Measurements from ENCODE around the gene MICALL1.
"Not testable (repeated sequence)": the region's sequence is repeated elsewhere in the genome, so short reads cannot be mapped to it uniquely, and the experiment has no call there.

Gene MICALL1

DNA sequence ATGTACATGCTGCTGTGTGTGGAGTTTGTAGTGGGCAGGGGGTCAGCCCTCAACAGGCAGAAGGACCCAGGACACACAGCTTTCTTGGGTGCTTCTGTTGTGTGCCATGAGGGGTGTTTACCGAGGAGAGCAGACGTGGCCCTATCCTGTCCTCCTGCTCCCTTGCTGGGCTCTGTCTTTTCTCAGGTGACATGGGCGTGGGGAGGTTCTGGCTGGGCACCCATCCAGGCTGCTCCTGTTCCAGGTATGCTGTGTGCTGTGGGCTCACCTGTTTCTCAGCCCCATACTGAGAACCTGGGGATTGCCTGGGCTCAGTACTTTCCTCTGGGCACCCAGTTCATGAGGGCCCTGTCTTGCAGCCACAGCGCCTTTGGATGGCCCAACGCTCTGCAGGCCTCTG, 23.3 kb downstream of the MICALL1 start:
- FAIRE-seq (no peak), DNase-seq (ENCODE audit: low spot score) (no peak)

DNA sequence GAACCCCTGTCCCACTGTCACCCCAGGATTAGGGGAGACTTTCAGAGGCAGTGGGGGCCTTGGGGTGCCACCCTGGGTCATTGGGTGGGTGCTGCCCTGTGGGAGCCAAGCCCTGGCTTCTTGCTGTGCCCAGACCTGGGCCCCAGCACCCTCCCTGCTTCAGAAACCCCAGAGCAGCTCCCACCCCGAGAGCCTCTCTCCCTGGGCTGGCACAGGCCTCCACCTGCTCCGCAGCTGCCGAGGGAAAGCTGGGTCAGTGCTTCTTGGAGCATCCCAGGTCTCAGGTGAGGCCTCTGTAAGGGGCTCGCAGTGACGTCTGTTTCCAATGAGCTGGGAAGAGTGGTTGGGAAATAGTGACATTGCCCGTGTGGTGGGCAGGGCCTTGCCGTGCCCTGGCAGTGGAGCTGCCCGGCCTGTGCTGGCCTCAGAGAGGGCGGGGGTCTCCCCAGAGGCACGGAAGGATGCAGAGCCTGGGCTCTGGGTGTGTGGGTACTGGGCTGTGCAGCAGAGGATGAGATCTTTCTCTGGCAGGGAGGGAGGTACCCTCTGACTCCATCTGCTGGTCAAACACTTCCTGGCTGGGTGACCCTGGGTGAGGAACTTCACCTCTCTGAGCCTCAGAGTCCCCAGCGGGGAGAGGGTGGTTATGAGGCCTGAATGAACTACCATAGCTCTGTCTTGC, 24.3 kb downstream of the MICALL1 start:
- no peak for DNase-seq (ENCODE audit: low spot score)
- FAIRE-seq: no peak

DNA sequence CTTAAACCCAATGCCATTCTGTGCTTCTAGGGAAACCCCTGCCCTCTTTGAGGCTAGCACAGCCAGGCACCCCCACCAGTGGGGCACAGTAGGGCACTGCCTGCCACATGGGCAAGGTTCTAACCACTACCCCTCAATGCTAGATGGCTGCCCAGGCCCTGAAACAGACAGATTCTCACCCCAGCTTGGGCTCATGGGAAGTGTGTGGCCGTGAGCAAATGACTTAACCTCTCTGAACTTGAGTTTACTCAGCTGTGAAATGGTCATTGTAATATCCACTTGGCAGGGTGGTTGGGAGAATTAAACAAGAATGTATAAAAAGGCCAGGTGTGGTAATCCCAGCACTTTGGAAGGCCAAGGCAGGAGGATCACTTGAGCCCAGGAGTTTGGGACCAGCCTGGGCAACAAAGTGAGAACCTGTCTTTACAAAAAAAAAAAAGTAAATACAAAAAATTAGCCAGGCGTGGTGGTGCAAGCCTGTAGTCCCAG, 24.9 kb downstream of the MICALL1 start:
- FAIRE-seq (no peak), DNase-seq (ENCODE audit: low spot score) (no peak)

DNA sequence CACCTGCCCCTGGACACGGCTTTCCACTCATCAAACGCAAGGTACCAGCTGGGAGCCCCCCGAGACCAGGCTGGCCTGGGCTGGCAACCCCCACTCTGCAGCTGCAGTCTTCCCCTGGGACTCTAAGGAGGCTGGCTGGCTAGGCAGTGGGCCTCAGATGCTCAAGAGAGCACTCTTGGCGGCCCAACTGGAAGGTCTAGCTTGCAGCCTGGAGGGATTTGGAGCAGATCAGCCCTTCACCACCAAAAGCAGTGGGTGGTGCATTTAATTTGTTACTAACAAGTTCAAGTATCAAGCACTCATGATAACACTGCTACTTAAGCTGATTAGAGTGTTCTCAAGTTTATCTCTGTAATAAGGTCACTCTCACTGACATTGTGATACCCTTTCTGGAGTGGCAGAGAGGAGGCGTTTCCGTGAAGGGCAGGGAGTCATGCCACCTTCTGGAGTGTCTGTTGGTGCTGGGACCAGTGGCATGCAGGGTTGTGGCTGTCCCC, 25.8 kb downstream of the MICALL1 start:
- no peak for FAIRE-seq
- DNase-seq (ENCODE audit: low spot score): no peak

DNA sequence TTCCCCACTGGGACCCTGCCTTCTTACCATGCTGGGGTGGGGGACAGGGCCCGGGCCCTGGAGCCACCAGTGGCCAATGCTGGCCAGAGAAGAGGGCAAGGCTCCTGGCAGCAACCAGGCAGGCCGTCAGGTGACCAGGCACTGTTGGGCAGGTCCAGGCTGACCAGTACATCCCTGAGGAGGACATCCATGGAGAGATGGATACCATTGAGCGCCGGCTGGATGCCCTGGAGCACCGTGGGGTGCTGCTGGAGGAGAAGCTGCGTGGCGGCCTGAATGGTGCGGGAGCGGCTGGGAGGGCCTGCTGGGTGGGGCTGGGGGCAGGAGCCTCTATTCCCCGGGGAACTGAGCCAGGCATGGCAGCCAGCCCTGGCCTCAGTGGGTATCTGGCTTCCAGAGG, 26.3 kb downstream of the MICALL1 start:
- DNase-seq (ENCODE audit: low spot score) (no peak), FAIRE-seq (no peak)

DNA sequence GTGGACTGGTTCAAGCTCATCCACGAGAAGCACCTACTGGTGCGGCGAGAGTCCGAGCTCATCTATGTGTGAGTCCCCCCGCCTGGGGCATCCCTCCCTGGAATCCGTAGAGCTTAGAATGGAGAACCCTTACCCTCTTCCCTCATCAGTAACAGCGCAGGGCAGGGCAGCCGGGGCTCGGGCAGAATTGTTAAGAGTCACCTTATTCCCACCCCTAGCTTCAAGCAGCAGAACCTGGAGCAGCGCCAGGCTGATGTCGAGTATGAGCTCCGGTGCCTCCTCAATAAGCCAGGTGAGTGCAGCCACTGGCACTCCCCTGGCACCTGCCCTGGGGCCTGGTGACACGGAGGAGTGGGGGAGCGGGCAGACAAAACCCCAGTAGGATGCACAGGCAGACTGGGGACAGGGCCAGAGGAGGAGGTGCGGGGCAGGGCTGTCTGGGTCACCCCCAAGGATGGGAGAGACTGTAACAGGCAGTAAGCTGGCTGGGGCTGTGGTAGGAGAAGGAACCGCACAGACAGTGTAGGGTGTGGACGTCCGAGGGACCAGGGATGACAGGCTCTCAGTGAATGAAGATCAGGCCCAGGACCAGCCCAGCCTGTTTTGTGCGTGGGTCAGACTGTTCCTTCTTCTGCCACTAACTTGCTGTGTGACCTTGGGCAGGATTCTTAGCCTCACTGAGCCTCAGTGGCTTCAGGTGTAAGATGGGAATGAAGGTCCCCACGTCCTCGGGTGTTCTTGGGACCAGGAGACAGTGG, 26.9 kb downstream of the MICALL1 start:
- FAIRE-seq: no peak
- no peak for DNase-seq (ENCODE audit: low spot score)

DNA sequence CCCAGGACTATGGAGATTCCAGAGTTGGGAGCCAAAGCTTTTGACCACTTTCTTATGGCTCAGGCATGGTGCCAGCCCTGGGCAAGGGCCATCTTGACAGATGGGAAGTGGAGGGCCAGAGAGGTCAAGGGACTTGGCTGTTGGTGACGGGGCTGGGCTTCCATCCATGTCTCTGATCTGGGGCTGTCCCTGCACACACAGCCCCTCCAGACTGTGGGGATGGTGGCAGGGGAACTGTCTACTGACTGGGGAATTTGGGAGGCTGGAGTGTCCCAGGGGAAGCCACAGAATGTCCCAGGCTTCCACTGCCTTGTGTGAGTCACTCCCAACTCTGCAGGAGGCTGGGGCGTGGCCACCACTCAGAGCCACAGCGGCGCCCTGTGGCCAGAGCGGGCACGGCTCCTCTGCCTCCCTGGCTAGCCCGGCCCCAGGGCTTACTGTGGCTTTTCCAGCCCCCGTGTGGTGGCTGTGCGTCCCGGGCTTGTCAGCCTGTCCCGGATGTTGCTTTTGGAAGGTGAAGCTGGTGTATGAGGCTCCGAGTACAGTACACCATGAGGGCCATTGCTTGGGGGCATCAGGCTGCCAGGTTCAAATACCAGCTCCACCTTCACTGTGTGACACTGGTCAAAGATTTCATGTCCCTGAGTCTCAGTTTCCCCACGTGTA, 27.7 kb downstream of the MICALL1 start:
- DNase-seq (ENCODE audit: low spot score) (peak; percentile 86), FAIRE-seq (peak; percentile 86)

DNA sequence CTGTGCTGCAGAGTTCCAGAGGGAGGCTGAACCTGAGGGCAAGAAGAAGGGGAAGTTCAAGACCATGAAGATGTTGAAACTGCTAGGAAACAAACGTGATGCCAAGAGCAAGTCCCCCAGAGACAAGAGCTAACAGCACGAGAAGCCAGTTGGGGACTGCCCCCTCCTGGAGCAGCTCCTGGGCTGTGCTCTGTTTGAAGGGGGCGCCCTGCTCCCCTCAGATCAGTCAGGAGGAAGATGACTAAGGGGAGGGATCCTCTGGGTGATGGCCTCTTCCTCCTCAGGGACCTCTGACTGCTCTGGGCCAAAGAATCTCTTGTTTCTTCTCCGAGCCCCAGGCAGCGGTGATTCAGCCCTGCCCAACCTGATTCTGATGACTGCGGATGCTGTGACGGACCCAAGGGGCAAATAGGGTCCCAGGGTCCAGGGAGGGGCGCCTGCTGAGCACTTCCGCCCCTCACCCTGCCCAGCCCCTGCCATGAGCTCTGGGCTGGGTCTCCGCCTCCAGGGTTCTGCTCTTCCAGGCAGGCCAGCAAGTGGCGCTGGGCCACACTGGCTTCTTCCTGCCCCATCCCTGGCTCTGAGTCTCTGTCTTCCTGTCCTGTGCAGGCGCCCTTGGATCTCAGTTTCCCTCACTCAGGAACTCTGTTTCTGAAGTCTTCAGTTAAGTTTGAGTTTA, 34.7 kb downstream of the MICALL1 start:
- DNase-seq (ENCODE audit: low spot score): no peak

DNA sequence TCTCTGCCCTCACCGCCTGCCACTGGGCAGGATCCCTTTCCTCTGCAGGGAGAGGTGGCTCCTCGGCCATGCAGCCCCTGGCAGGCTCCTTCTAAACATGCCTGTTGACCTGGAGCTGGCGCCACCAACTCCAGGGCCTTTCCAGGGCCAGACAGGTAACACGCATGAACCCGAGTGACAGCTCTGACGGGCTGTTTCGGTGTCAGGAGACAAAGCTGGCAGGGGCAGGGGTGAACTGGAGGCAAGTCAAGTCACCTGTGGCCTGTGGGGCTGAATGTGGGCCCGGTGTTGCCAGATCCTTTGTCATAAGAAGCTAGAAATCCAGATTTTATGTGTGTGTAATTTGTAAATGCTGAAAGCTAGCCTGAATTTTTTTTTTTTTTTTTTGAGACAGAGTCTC, 36.0 kb downstream of the MICALL1 start:
- no peak for FAIRE-seq
- DNase-seq (ENCODE audit: low spot score): no peak

More for the DNA sequence above, 34.7 kb downstream of the MICALL1 start:
- FAIRE-seq: no peak

DNA sequence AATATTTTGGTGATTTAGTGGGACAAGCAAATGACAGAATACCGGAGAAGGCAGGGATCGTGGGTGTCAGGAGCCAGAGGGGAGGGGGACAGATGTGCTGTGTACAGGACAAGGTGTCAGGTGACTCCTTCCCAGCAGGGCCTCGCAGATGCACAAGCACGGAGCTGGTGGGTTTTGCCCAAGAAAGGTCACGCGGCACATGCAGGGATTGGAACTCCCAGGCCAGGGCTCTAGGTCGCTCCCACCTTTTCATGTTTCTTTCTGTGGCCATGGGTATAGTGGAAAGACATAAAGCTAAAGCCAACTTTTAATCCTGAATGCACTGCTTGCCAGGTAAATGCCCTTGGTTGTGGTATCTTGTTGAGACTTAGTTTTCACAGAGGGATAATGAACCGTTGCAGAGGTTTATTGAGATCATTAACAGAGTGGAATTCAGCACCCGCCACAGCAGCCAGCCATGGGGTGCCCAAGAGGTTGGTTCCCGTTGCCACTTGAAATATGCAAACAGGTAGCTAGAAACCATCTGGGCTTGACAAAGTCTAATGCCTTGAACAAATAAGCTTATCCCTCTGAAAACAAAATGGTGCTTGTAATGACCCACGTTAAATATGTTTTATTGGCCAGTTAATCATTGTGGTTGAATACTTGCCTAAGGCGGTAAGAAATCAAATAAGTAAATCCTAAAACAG, 37.2 kb downstream of the MICALL1 start:
- DNase-seq (ENCODE audit: low spot score): no peak
- no peak for FAIRE-seq

DNA sequence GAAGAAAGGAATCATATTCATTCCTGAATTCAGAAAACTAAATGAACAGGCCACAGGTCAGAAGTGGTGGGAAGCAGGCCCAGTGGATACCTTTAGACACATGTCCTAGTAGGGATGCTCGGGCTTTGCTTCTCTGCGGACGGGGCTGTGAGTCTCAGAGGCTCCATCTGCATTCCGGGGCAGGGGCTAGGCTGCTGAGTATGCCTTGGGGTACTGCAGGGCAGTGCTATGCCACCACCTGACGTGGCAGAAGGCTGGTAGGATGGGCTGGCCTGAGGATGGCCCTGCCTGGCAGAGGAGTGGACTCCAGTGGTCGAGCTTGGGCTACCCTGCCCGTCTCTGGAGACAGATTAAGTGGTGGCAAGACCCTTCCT, 37.7 kb downstream of the MICALL1 start:
- FAIRE-seq (no peak), DNase-seq (ENCODE audit: low spot score) (no peak)

DNA sequence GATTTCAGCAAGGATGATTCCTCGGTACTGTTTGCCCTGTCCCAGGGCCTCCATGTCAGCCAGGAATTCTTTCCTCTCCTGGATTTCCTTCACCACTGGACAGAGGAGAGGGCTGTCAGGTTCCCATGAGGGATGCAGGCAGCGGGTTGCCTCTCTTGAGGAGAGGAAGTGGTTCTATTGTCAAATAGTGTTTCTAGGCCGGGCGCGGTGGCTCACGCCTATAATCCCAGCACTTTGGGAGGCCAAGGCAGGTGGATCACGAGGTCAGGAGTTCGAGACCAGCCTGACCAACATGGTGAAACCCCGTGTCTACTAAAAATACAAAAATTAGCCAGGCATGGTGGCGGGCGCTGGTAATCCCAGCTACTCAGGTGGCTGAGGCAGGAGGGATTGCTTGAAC, 38.3 kb downstream of the MICALL1 start:
- not testable (repeated sequence) for FAIRE-seq; DNase-seq (ENCODE audit: low spot score)

DNA sequence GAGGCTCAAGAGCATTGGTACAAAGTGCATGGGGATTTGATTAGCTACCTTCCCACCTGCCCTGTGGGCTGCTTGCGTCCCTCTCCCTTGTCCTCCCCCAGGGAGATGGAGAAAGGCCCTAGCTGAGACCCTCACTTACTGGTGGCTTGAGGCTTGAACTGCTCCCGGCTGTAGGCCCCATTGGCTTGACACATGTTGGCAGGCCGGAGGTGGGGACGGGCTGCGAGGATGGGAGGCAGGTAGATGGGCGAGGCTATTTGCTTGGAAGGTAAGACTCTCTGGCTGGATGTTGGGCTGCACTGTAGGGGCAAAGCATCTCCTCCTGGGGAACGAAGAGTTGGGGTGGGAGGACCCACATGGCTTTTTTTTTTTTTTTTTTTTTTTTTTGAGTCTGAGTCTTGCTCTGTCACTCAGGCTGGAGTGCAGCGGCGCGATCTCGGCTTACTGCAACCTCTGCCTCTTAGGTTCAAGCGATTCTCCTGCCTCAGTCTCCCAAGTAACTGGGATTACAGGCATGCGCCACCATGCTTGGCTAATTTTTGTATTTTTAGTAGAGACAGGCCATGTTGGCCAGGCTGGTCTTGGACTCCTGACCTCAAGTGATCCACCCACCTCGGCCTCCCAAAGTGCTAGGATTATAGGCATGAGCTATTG, 41.2 kb downstream of the MICALL1 start:
- not testable (repeated sequence) for FAIRE-seq; DNase-seq (ENCODE audit: low spot score)

DNA sequence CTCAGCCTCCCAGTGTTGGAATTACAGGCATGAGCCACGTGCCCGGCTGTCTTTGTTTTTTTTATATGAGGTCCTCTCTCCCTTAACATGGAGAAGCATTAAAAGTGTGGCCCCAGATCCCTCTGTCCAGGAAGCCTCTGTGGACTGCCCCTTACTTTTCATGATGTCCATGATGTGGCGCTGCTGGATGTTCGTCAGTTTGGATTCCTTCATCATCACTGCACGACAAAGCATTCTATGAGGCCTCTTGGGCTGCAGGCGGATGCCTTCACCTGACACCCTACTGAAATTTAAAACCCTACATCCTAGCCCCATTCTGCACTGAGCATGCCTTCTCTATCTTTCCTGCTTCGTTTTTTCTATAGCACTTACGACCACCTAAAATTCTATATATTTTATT, 45.2 kb downstream of the MICALL1 start:
- DNase-seq (ENCODE audit: low spot score) (no peak), FAIRE-seq (no peak)

DNA sequence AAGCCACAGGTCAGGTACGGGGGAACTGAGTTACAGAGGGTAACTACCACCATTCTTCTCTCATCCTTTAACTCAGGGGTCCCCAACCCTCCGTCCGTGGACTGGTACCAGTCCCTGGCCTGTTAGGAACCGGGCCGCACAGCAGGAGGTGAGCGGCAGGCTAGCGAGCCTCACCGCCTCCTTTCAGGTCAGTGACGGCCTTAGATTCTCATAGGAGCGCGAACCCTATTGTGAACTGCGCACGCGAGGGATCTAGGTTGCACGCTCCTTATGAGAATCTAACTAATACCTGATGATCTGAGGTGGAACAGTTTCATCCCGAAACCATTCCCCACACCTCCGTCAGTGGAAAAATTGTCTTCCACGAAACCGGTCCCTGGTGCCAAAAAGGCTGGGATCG, 46.5 kb downstream of the MICALL1 start:
- not testable (repeated sequence) for FAIRE-seq; DNase-seq (ENCODE audit: low spot score)

DNA sequence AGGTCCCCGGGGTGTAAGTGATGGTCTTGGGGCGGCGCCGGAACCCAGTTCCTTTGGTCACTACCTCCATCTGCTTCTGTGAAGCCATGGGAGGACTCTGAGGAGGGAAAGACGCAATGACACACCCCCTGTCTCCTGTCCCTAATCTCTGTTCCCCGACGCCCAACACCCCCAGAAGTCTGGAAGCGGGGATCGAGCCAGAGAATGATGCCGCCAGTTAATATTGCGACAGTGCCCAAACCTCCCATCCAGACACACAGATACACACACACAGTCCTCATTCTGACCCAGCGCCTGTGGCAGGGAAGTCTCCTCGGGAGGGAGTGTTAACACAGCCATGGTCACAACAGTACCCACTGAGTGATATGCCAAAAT, 47.0 kb downstream of the MICALL1 start:
- DNase-seq (ENCODE audit: low spot score) (no peak), FAIRE-seq (no peak)

DNA sequence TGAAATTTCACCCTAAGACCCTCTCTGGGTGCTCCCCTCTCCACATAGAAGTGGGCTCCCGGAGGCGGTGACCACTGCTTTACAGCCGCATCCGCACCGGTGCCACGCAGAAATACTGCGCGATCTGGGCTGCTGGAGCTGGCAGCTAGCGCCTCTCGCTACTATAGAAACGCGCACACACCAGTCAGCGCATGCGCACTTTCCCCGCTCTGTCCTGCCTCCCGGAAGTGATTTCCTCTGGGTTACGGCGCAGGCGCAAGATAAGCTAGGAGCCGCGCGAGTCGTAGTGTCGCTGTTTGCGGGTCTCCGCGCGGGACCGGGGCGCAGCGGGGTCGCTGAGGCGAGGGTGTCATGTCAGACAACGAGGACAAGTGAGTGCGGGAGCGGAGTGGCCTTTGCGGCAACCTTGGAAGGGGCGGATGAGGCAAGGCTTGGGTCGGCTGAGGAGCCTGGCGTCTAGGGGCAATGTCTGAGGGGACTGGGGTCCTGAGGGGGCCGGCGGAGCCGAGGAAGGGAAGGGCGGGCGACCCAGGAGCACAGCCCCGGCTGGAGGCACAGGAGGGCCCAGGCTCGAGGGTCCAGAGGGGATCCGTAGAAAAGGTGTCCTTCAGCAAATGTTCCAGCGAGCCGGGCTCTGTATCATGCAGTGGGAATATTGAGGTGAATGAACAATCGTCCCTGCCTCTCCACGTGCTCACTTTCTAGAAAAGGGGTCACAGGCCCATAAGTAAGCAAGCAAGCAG, 47.5 kb downstream of the MICALL1 start, which contains the start of the genes C22orf23 and POLR2F:
C22orf23 (minus strand) TSS at position 165 of the 743 bp plus-strand sequence. CDS start 452 bp downstream, outside the sequence.
POLR2F (plus strand) TSS at position 263 of the 743 bp plus-strand sequence; CDS start at position 352, 89 bp downstream.
- DNase-seq (ENCODE audit: low spot score): peak; percentile 91
- peak; percentile 48 for FAIRE-seq

DNA sequence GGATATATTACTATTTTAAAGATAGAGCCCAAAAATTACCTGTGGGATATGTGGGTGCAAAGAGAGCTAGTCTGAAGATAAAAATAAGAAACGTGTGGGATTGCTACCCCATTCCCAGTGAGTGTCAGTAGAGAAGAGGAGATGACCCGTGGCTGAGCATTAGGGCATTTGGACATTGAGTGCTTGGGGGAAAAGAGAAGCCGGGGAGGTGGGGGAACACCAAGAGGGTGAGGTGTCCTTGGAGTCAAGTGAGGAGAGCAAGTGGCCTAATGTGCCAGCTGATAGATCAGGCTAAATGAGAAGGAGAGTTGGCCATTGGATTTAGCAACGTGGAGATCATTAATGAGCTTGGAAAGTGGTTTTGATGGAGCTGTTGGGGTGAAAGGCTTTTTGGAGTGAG, 48.6 kb downstream of the MICALL1 start:
- DNase-seq (ENCODE audit: low spot score): no peak
- no peak for FAIRE-seq

DNA sequence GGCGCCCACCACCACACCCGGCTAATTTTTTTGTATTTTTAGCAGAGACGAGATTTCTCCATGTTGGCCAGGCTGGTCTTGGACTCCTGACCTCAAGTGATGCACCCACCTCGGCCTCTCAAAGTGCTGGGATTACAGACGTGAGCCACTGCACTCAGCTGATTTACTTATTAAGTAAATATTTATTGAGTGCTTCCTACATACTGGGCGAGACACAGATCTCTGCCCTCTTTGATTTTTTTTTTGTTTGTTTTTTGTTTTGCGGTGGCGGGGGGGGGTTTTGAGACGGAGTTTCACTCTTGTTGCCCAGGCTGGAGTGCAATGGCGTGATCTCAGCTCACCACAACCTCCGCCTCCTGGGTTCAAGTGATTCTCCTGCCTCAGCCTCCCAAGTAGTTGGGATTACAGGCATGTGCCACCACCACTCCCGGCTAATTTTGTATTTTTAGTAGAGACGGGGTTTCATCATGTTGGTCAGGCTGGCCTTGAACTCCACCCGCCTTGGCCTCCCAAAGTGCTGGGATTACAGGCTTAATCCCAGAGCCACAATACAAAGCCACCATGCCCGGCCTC, 49.8 kb downstream of the MICALL1 start:
- not testable (repeated sequence) for FAIRE-seq; DNase-seq (ENCODE audit: low spot score)
